Aortic smooth muscle cell (primary cell): Measurements from ENCODE around the gene HLA-DPA1. TPM values are rescaled to one million over a fixed set of nuclear protein-coding genes. Genes with fewer than 3 reads are reported as not detected.

ENCODE experiments used
- total RNA-seq: library from RNA; depleted of rRNA; stranded (reverse); fragments of >200 nt; gene quantifications from 2 replicates; pipeline ENCODE4 v1.2.3, GENCODE V29; 2014

Gene HLA-DPA1
- total RNA-seq = 2.0 and 2.8 TPM in 2 replicates

DNA sequence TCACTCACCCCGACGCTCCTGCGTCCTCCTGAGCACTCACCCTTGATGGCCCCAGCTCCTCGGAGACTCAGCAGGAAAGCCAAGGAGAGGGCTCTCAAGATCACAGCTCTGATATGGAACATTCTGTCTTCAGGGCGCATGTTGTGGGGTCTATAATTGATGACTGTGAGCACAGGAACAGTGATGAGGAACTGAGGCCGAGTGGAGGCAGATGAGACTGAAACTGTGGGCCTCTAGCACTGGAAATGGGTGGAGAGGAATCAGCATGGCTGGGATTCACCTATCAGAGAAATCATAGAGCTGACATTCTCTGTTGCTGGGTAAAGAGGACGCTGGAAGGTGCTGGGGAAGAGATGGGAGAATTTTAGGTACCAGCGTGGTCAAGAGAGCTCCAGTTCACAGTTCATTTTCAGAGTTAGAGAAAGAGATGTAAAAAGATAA is at the start of gene HLA-DPA1:
TSS of gene HLA-DPA1 (minus strand) at position 219 of the 441 bp plus-strand sequence.

DNA sequence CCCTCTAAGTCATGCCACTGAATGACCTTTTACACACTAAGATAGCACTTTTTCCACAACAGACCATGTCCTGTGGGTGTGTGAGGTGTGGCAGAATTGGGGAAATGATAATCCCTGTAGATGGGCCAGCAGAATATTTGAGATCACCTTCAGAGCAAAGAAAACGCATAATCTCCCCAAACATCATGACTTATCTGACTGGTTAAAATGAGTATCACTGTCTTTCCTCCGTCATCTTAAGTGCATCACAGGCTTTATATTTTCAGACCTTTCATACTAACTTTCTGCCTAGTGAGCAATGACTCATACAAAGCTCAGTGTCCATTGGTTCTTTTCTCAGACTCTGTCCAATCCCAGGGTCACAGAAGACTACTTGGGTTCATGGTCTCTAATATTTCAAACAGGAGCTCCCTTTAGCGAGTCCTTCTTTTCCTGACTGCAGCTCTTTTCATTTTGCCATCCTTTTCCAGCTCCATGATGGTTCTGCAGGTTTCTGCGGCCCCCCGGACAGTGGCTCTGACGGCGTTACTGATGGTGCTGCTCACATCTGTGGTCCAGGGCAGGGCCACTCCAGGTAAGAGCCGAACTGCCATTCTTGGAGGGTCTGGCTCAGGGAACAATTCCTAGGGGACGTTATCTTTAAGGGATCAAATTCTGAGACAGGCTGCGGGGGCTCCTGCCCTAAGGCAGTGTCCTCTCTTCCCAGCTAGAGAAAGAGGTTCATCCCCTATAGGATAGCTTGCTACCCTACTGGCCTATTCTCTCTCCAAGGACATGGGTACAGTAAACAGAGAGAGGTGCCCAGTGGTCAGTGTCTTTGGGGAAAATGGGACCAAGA is 2.3 kb upstream of the HLA-DPA1 start, which contains the start of gene HLA-DPB1:
TSS of gene HLA-DPB1 (plus strand) at position 423 of the 838 bp plus-strand sequence. CDS start at position 475, 52 bp downstream.

Other genes with a start within 250 kb of the HLA-DPA1 start
- 21.3 and 21.8 TPM in 2 replicates for gene TAP2, start 234.9 kb downstream of the HLA-DPA1 start, total RNA-seq
- 65.9 and 83.3 TPM in 2 replicates for gene PSMB8, start 229.6 kb downstream of the HLA-DPA1 start, total RNA-seq
- gene TAP1, start 219.9 kb downstream of the HLA-DPA1 start, total RNA-seq = 35.9 and 41.0 TPM in 2 replicates
- 18.5 and 23.4 TPM in 2 replicates for gene PSMB9, start 219.5 kb downstream of the HLA-DPA1 start, total RNA-seq
- 0.13 TPM in 1 of 2 replicates, not detected in the other for gene HLA-DMB, start 132.6 kb downstream of the HLA-DPA1 start, total RNA-seq
- 0.79 and 1.8 TPM in 2 replicates for gene HLA-DMA, start 120.6 kb downstream of the HLA-DPA1 start, total RNA-seq
- gene BRD2, start 105.1 kb downstream of the HLA-DPA1 start, total RNA-seq = 71.5 and 87.9 TPM in 2 replicates
- gene HLA-DOA, start 64.1 kb downstream of the HLA-DPA1 start, total RNA-seq = not detected in 2 replicates
- 14.3 and 20.3 TPM in 2 replicates for gene HLA-DPB1, start 2.3 kb upstream of the HLA-DPA1 start, total RNA-seq
- gene COL11A2, start 118.8 kb upstream of the HLA-DPA1 start, total RNA-seq = 0.12 and 0.13 TPM in 2 replicates
- gene RXRB, start 127.0 kb upstream of the HLA-DPA1 start, total RNA-seq = 25.1 and 25.2 TPM in 2 replicates
- gene SLC39A7, start 127.2 kb upstream of the HLA-DPA1 start, total RNA-seq = 170 and 210 TPM in 2 replicates
- gene HSD17B8, start 131.0 kb upstream of the HLA-DPA1 start, total RNA-seq = 8.6 and 12.6 TPM in 2 replicates
- 31.0 and 35.0 TPM in 2 replicates for gene RING1, start 134.9 kb upstream of the HLA-DPA1 start, total RNA-seq
- gene VPS52, start 198.2 kb upstream of the HLA-DPA1 start, total RNA-seq = 45.0 and 52.2 TPM in 2 replicates
- 4,494 and 5,354 TPM in 2 replicates for gene RPS18, start 198.4 kb upstream of the HLA-DPA1 start, total RNA-seq
- 10.0 and 12.2 TPM in 2 replicates for gene B3GALT4, start 203.5 kb upstream of the HLA-DPA1 start, total RNA-seq
- gene WDR46, start 215.6 kb upstream of the HLA-DPA1 start, total RNA-seq = 66.6 and 112 TPM in 2 replicates
- gene PFDN6, start 216.0 kb upstream of the HLA-DPA1 start, total RNA-seq = 38.6 and 53.1 TPM in 2 replicates
- gene RGL2, start 225.3 kb upstream of the HLA-DPA1 start, total RNA-seq = 27.7 and 33.5 TPM in 2 replicates
- 42.9 and 51.9 TPM in 2 replicates for gene TAPBP, start 240.4 kb upstream of the HLA-DPA1 start, total RNA-seq
- gene ZBTB22, start 244.1 kb upstream of the HLA-DPA1 start, total RNA-seq = 22.2 and 23.8 TPM in 2 replicates
- 56.1 and 61.8 TPM in 2 replicates for gene DAXX, start 249.3 kb upstream of the HLA-DPA1 start, total RNA-seq